ENCODE data around the gene NSUN6. TPM values are rescaled to one million over a fixed set of nuclear protein-coding genes. Genes with fewer than 3 reads are reported as not detected.
A peak's percentile ranks its signal among the peaks of the same experiment; 100 is the strongest.

Gene NSUN6
- total RNA-seq, 1 donor = 12.3 TPM

DNA sequence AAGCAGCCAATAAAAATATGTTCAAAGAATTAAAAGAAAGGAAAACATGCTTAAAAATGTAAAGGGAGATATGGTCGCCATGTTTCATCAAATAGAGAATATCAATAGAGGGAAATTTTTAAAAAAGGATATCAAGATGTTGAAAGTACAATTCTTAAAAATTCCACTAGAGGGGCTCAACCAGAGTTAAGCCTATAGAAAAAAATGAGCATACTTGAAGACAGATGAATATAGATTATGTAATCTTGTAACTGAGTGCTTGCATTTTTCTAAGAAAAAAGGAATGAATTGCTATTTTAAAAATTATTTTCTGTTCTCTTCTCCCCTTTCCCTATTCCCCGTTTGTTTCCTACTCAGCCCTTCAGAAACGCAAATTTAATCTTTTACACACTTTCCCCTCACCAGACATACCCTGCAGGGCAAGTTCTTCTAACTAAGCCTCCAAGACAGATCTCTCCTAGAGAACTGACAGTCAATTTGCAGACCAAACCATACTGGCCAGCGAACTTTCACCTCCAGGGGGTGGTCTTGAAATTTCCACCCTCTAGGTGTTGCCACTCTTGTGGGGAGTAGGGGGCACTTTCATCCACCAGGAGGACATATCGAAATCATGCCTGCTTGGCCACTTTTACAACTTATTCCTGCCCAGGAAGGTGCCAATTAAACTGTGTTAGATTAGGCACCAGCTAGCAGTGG, 67.7 kb downstream of the NSUN6 start:
- DNase-seq (ENCODE audit: low read depth) = peak; percentile 22
- no peak overlapping the region for H3K4me3 ChIP-seq (ENCODE audit: low read depth, low read length)
- TF ChIP-seq, protein P1, sequence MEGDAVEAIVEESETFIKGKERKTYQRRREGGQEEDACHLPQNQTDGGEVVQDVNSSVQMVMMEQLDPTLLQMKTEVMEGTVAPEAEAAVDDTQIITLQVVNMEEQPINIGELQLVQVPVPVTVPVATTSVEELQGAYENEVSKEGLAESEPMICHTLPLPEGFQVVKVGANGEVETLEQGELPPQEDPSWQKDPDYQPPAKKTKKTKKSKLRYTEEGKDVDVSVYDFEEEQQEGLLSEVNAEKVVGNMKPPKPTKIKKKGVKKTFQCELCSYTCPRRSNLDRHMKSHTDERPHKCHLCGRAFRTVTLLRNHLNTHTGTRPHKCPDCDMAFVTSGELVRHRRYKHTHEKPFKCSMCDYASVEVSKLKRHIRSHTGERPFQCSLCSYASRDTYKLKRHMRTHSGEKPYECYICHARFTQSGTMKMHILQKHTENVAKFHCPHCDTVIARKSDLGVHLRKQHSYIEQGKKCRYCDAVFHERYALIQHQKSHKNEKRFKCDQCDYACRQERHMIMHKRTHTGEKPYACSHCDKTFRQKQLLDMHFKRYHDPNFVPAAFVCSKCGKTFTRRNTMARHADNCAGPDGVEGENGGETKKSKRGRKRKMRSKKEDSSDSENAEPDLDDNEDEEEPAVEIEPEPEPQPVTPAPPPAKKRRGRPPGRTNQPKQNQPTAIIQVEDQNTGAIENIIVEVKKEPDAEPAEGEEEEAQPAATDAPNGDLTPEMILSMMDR (IDR thresholded peaks at IDR 0.05; ENCODE audit: insufficient read depth, low read length) = peak; percentile 22

DNA sequence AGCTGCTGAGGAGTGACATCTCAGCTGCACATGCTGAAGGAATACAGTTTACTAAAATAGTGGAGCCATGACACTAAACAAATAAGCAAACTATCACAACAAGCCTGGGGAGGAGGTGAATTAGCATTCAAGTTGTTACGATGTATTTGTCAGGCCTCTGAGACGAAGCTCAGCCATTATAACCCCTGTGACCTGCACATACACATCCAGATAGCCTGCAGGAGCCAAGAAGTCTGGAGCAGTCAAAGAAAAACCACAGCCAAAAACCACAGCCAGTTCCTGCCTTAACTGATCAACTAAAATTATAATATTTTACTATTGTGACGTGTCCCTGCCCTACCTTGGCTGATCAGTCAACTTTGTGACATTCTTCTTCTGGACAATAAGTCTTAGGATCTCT, 68.6 kb downstream of the NSUN6 start:
- DNase-seq (ENCODE audit: low read depth) = peak; percentile 16
- no peak overlapping the region for H3K4me3 ChIP-seq (ENCODE audit: low read depth, low read length)

DNA sequence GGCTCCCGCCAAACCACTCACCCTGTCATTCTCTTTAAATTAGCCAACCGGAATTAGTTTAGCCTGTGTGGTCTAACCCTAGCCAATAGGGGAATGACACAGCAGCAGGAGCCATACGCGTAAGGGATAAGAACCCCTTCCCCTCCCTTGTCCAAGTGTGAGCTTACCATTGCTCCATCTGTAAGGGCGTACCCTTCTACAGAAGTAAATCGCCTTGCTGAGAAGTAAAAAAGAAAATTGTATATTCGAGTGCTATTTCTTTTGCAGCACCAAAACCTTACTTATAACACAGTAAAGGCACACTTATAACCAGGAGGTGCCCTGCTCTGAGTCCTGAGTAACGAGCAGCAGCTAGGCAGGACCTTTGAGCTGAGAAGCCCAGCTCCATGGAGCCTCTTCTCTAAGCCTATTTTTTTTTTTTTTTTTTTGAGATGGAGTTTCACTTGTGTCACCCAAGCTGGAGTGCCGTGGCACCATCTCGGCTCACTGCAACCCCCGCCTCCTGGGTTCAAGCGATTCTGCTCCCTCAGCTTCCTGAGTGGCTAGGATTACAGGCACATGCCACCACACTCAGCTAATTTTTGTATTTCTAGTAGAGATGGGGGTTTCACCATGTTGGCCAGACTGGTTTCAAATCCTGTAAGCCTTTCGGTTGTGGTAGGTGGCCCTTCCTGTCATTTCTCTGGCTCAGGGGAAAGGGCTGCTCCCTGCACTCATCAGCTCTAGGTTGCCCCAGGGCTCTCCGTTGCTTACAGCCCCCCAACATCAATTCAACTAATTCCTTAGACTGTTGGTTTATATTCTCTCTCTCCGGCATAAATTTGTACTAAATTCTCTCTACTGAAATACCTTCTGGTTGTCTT, 73.3 kb downstream of the NSUN6 start:
- TF ChIP-seq, protein P1 (IDR thresholded peaks at IDR 0.05; ENCODE audit: insufficient read depth, low read length) = no peak
- no peak for DNase-seq (ENCODE audit: low read depth)
- no peak overlapping the region for H3K4me3 ChIP-seq (ENCODE audit: low read depth, low read length)

More for the DNA sequence above, 68.6 kb downstream of the NSUN6 start:
- TF ChIP-seq, protein P1 (IDR thresholded peaks at IDR 0.05; ENCODE audit: insufficient read depth, low read length) = no peak

DNA sequence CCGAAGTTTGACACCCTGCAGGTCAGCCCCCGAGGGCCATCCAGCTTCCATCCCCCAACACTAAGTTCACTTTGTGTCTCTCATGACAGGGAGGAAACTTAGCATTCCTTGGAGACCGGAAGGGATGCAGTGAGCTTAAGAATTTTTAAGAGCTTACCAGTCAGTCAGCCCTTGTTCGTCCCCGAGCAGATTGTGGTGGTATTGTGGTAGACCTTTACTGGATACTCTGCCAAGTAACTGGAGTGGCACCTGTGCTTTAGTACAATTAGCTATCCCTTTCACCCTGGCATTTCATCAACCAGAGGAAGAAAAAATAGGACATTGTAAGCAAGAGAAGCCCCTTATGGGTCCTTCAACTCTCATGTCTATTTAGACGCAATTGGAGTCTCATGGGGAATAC, 74.8 kb downstream of the NSUN6 start:
- TF ChIP-seq, protein P1 (IDR thresholded peaks at IDR 0.05; ENCODE audit: insufficient read depth, low read length) = no peak
- H3K4me3 ChIP-seq (ENCODE audit: low read depth, low read length) = no peak overlapping the region
- DNase-seq (ENCODE audit: low read depth) = no peak

DNA sequence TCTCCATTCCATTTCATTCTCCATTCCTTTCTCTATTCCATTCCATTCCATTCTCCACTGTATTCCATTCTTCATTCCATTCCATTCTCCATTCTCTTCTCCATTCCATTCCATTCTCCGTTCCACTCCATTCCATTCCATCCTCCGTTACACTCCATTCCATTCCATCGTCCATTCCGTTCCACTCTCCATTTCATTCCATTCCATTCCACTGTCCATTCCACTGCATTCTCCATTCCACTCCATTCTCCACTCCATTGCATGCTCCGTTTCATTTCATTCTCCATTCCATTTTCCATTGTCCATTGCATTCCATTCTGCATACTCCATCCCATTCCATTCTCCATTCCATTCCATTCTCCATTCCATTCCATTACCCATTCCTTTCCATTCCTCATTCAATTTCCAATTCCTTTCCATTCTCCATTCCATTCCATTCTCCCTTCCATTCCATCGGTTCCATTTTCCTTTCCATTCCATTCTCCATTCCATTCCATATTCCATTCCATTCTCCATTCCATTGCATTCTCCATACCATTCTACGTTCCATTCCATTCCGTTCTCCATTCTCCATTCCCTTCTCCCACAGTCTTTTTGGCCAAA, 78.3 kb downstream of the NSUN6 start:
- no peak overlapping the region for H3K4me3 ChIP-seq (ENCODE audit: low read depth, low read length)
- TF ChIP-seq, protein P1 (IDR thresholded peaks at IDR 0.05; ENCODE audit: insufficient read depth, low read length) = no peak
- no peak for DNase-seq (ENCODE audit: low read depth)

DNA sequence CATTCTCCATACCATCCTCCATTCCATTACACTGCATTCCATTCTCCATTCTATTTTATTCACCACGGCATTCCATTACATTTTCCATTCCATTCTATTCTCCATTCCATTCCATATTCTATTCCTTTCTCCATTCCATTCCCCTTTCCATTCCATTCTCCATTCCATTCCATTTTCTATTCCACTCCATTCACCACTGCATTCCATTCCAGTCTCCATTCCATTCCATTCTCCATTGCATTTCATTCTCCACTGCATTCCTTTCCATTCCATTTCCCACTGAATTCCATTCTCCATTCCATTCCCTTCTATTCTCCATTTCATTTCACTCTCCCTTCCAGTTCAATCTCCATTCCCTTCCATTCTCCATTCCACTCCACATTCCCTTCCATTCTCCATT, 79.6 kb downstream of the NSUN6 start:
- no peak overlapping the region for H3K4me3 ChIP-seq (ENCODE audit: low read depth, low read length)
- TF ChIP-seq, protein P1 (IDR thresholded peaks at IDR 0.05; ENCODE audit: insufficient read depth, low read length) = no peak
- DNase-seq (ENCODE audit: low read depth) = no peak

All from fibroblast of the aortic adventitia (primary cell).